GM19372 (cell line): ENCODE results near the gene ARL4D.

Source experiments
- ATAC-seq: cut with Tn5 transposase; IDR thresholded peaks from one replicate; pipeline ENCODE4 v1.9.1; 2021; ENCODE audit warnings: mild to moderate bottlenecking, low read depth, moderate library complexity; ENCODE audit not compliant: unreplicated experiment

Gene ARL4D

GRCh38 chr17:43449470-43450248 lies 50.9 kb downstream of the ARL4D start:
- no peak for ATAC-seq
